Tibial nerve (tissue), 3 donors: ENCODE data around the gene DLG5.

Source experiments
- CTCF ChIP-seq, 5 experiments: fragments of 200-600 bp in 3 of 5; fragments of 450-650 bp in 2 of 5; sonication (generic) in 3 of 5; IDR thresholded peaks; one replicate each; pipeline ENCODE4 v1.5.1; 2016 to 2019; ENCODE audit warnings: antibody characterized with exemption in 5 of 5, mild to moderate bottlenecking in 3 of 5, moderate library complexity in 2 of 5
- POLR2A ChIP-seq, 2 donors: fragments of 450-650 bp; IDR thresholded peaks; one replicate each; pipeline ENCODE4 v1.6.1; 2017; ENCODE audit warnings: antibody characterized with exemption in 2 of 2, mild to moderate bottlenecking in 2 of 2, moderate library complexity in 2 of 2

GRCh38 chr10:77925410-77925794 lies 1.2 kb downstream of the DLG5 start:
- TF ChIP-seq CTCF (IDR thresholded peaks at IDR 0.05) (no peak), POLR2A (IDR thresholded peaks at IDR 0.05) (no peak)
